Mesenchymal stem cell (in vitro differentiated cells and primary cell): Measurements from ENCODE around the gene GRAMD4.

Experiments used
- DNase-seq: peaks from one replicate; pipeline ENCODE4 v3.0.0-alpha.2; 2013
- H2AFZ ChIP-seq: one replicate; pipeline ENCODE4 v1.6.1; 2013; ENCODE audit warnings: low read depth, mild to moderate bottlenecking, control low read depth, inconsistent platforms, low read length, moderate library complexity
- H2AK5ac ChIP-seq: 2 replicates; pipeline ENCODE4 v1.6.1; 2013; ENCODE audit warnings: low read length, moderate library complexity, mild to moderate bottlenecking, inconsistent platforms; ENCODE audit not compliant: severe bottlenecking
- H2BK120ac ChIP-seq: one replicate; pipeline ENCODE4 v1.6.1; 2013; ENCODE audit warnings: low read depth, mild to moderate bottlenecking, inconsistent platforms, low read length, moderate library complexity
- H2BK12ac ChIP-seq, 2 experiments: one replicate each; pipeline ENCODE4 v1.6.1; 2013; ENCODE audit warnings: inconsistent platforms in 2 of 2, low read length in 2 of 2, mild to moderate bottlenecking in 2 of 2, moderate library complexity in 2 of 2, control low read depth in 1 of 2
- H2BK15ac ChIP-seq: one replicate; pipeline ENCODE4 v1.6.1; 2013; ENCODE audit warnings: mild to moderate bottlenecking, low read depth, inconsistent platforms; ENCODE audit not compliant: poor library complexity, severe bottlenecking
- H2BK5ac ChIP-seq: 2 replicates; pipeline ENCODE4 v1.6.1; 2013; ENCODE audit warnings: low read depth, mild to moderate bottlenecking, low read length, control low read depth, inconsistent platforms; ENCODE audit not compliant: poor library complexity, severe bottlenecking
- H3K14ac ChIP-seq, 2 experiments: one replicate each; pipeline ENCODE4 v1.6.1; 2013; ENCODE audit warnings: inconsistent platforms in 2 of 2, low read length in 2 of 2, control low read depth in 1 of 2, mild to moderate bottlenecking in 1 of 2, moderate library complexity in 1 of 2
- H3K18ac ChIP-seq, 2 experiments: one replicate each; pipeline ENCODE4 v1.6.1; 2013; ENCODE audit warnings: inconsistent platforms in 2 of 2, low read length in 2 of 2, control low read depth in 1 of 2, low read depth in 1 of 2, mild to moderate bottlenecking in 1 of 2
- H3K23ac ChIP-seq, 2 experiments: one replicate each; pipeline ENCODE4 v1.6.1; 2013; ENCODE audit warnings: inconsistent platforms in 2 of 2, low read length in 2 of 2, mild to moderate bottlenecking in 2 of 2, moderate library complexity in 2 of 2, control low read depth in 1 of 2
- H3K27ac ChIP-seq: 2 replicates; pipeline ENCODE4 v1.5.1; 2013; ENCODE audit warnings: mild to moderate bottlenecking, moderate library complexity, low read length, control low read depth, inconsistent platforms; ENCODE audit not compliant: poor library complexity, severe bottlenecking
- H3K27me3 ChIP-seq, 2 experiments: 2 replicates each; pipeline versions ENCODE4 v1.6.1 to v1.7.0; 2013; ENCODE audit warnings: low read length in 2 of 2, mild to moderate bottlenecking in 2 of 2, moderate library complexity in 2 of 2, control low read depth in 1 of 2, inconsistent platforms in 1 of 2; ENCODE audit not compliant: control insufficient read depth in 1 of 2, insufficient read depth in 1 of 2
- H3K36me3 ChIP-seq, 2 experiments: 2 replicates each; pipeline versions ENCODE4 v1.6.1 to v1.7.0; 2013; ENCODE audit warnings: low read length in 2 of 2, control low read depth in 1 of 2, inconsistent platforms in 1 of 2, low read depth in 1 of 2, mild to moderate bottlenecking in 1 of 2; ENCODE audit not compliant: insufficient read depth in 2 of 2, control insufficient read depth in 1 of 2
- H3K4ac ChIP-seq, 2 experiments: one replicate each; pipeline ENCODE4 v1.6.1; 2013; ENCODE audit warnings: inconsistent platforms in 2 of 2, low read length in 2 of 2, mild to moderate bottlenecking in 2 of 2, moderate library complexity in 2 of 2, control low read depth in 1 of 2, low read depth in 1 of 2
- H3K4me1 ChIP-seq: 2 replicates; pipeline ENCODE4 v1.6.1; 2013; ENCODE audit warnings: low read depth, low read length, control low read depth; ENCODE audit not compliant: control insufficient read depth, insufficient read depth
- H3K4me2 ChIP-seq: 2 replicates; pipeline ENCODE4 v1.6.1; 2013; ENCODE audit warnings: low read length, mild to moderate bottlenecking, inconsistent platforms; ENCODE audit not compliant: poor library complexity, severe bottlenecking
- H3K4me3 ChIP-seq, 2 experiments: 2 replicates each; pipeline versions ENCODE4 v1.5.1 to v1.7.0; 2013; ENCODE audit warnings: low read length in 2 of 2, mild to moderate bottlenecking in 2 of 2, control low read depth in 1 of 2, low read depth in 1 of 2; ENCODE audit not compliant: insufficient read depth in 1 of 2
- H3K79me1 ChIP-seq: replicated peaks from 2 replicates; pipeline ENCODE4 v1.6.1; 2013; ENCODE audit warnings: mild to moderate bottlenecking, control low read depth, low read length, inconsistent platforms; ENCODE audit not compliant: poor library complexity, severe bottlenecking
- H3K9ac ChIP-seq: 2 replicates; pipeline ENCODE4 v1.7.0; 2013; ENCODE audit warnings: mild to moderate bottlenecking, low read length, moderate library complexity
- H3K9me3 ChIP-seq: 2 replicates; pipeline ENCODE4 v1.7.0; 2013; ENCODE audit warnings: mild to moderate bottlenecking, low read length; ENCODE audit not compliant: control insufficient read depth
- H4K8ac ChIP-seq: one replicate; pipeline ENCODE4 v1.6.1; 2013; ENCODE audit warnings: inconsistent platforms, mild to moderate bottlenecking, low read length, moderate library complexity
- H4K91ac ChIP-seq: one replicate; pipeline ENCODE4 v1.6.1; 2013; ENCODE audit warnings: mild to moderate bottlenecking, low read length, inconsistent platforms
- WGBS: methylation state at CpG from one replicate; pipeline ENCODE4 v1.1.7; 2013; ENCODE audit warnings: mixed read lengths; 5-methylcytosine and 5-hydroxymethylcytosine counted together

The GRAMD4 gene

GRCh38 chr22:46593211-46593681 is 26.9 kb upstream of the GRAMD4 start:
- H3K14ac ChIP-seq: no peak overlapping the region
- peak overlapping the region; percentile 28 for H3K27ac ChIP-seq
- H3K4me2 ChIP-seq: no peak overlapping the region
- H2AFZ ChIP-seq: no peak overlapping the region
- no peak overlapping the region for H4K8ac ChIP-seq
- H3K4me3 ChIP-seq: no peak overlapping the region
- no peaks in the 10 kb centered on the region for H3K9me3 ChIP-seq
- H3K9ac ChIP-seq: no peak overlapping the region
- H2AK5ac ChIP-seq: peak overlapping the region; percentile 83
- H3K18ac ChIP-seq: no peak overlapping the region
- H2BK120ac ChIP-seq: no peak overlapping the region
- 97% methylated on average over 16 of the region's 19 CpGs for WGBS
- no peak overlapping the region for H2BK15ac ChIP-seq
- H3K4ac ChIP-seq: no peak overlapping the region
- H3K23ac ChIP-seq: no peak overlapping the region
- no peaks in the 10 kb centered on the region for H3K36me3 ChIP-seq
- H2BK12ac ChIP-seq: no peak overlapping the region
- no peak for DNase-seq
- peaks cover 36% of the 10 kb centered on the region for H3K79me1 ChIP-seq
- no peak overlapping the region for H4K91ac ChIP-seq
- H3K4me1 ChIP-seq: peaks cover 51% of the 10 kb centered on the region
- H2BK5ac ChIP-seq: peak overlapping the region; percentile 24
- H3K27me3 ChIP-seq: no peaks in the 10 kb centered on the region

GRCh38 chr22:46593996-46594946 is 25.9 kb upstream of the GRAMD4 start:
- Histone ChIP-seq H3K9me3 (no peaks in the 10 kb centered on the region), H3K4ac (no peak overlapping the region), H3K14ac (no peak overlapping the region), H2BK5ac (no peak overlapping the region), H3K4me3 (no peak overlapping the region), H2BK12ac (no peak overlapping the region), H2AFZ (no peak overlapping the region), H2BK15ac (no peak overlapping the region), H3K27ac (no peak overlapping the region), H4K8ac (no peak overlapping the region), H3K27me3 (no peaks in the 10 kb centered on the region), H4K91ac (no peak overlapping the region), H3K18ac (no peak overlapping the region), H2AK5ac (no peak overlapping the region), H3K4me2 (no peak overlapping the region), H2BK120ac (no peak overlapping the region), H3K23ac (no peak overlapping the region), H3K9ac (no peak overlapping the region), H3K4me1 (peaks cover 43% of the 10 kb centered on the region), H3K36me3 (no peaks in the 10 kb centered on the region), H3K79me1 (peaks cover 36% of the 10 kb centered on the region)
- 87% methylated on average over 15 of the region's 15 CpGs for WGBS
- DNase-seq: no peak

GRCh38 chr22:46594947-46595298 is 25.3 kb upstream of the GRAMD4 start:
- H3K14ac ChIP-seq: no peak overlapping the region
- no peak overlapping the region for H2BK12ac ChIP-seq
- H3K9ac ChIP-seq: no peak overlapping the region
- no peaks in the 10 kb centered on the region for H3K27me3 ChIP-seq
- DNase-seq: no peak
- H3K18ac ChIP-seq: no peak overlapping the region
- no peaks in the 10 kb centered on the region for H3K36me3 ChIP-seq
- no peak overlapping the region for H3K27ac ChIP-seq
- H2BK120ac ChIP-seq: no peak overlapping the region
- H2AFZ ChIP-seq: no peak overlapping the region
- no peaks in the 10 kb centered on the region for H3K9me3 ChIP-seq
- no peak overlapping the region for H4K8ac ChIP-seq
- no peak overlapping the region for H3K4me3 ChIP-seq
- H2BK15ac ChIP-seq: no peak overlapping the region
- WGBS: 95% methylated on average over 17 of the region's 17 CpGs
- H2BK5ac ChIP-seq: no peak overlapping the region
- H2AK5ac ChIP-seq: peak overlapping the region; percentile 30
- no peak overlapping the region for H3K23ac ChIP-seq
- H3K4me2 ChIP-seq: no peak overlapping the region
- H3K4me1 ChIP-seq: peaks cover 36% of the 10 kb centered on the region
- H4K91ac ChIP-seq: no peak overlapping the region
- peaks cover 30% of the 10 kb centered on the region for H3K79me1 ChIP-seq
- H3K4ac ChIP-seq: no peak overlapping the region

- no peak overlapping the region for H4K8ac ChIP-seq
- no peak overlapping the region for H3K4me3 ChIP-seq
- no peak for DNase-seq
- H2BK12ac ChIP-seq: no peak overlapping the region
- peaks cover 0 to 4% of the 10 kb centered on the region in 2 experiments for H3K36me3 ChIP-seq
- H2BK120ac ChIP-seq: no peak overlapping the region
- H3K4me2 ChIP-seq: no peak overlapping the region
- H3K4me1 ChIP-seq: peaks cover 32% of the 10 kb centered on the region
- WGBS: 96% methylated on average over 6 of the region's 8 CpGs
- no peak overlapping the region for H2AFZ ChIP-seq
- no peak overlapping the region for H3K18ac ChIP-seq
- H3K14ac ChIP-seq: no peak overlapping the region
- H4K91ac ChIP-seq: no peak overlapping the region
- H3K9ac ChIP-seq: peak overlapping the region; percentile 12
- H3K27ac ChIP-seq: no peak overlapping the region
- no peaks in the 10 kb centered on the region for H3K9me3 ChIP-seq
- no peak overlapping the region for H3K4ac ChIP-seq
- no peak overlapping the region for H2AK5ac ChIP-seq
- H2BK15ac ChIP-seq: no peak overlapping the region
- H3K79me1 ChIP-seq: peaks cover 29% of the 10 kb centered on the region
- H3K27me3 ChIP-seq: no peaks in the 10 kb centered on the region
- no peak overlapping the region for H2BK5ac ChIP-seq
- H3K23ac ChIP-seq: no peak overlapping the region
Measured at GRCh38 chr22:46595545-46595944, 24.6 kb upstream of the GRAMD4 start.
